Nephron (organoid): ENCODE measurements around the gene AFDN.

Source experiments
- H3K27ac Mint-ChIP-seq, 3 experiments: 2 replicates each; pipeline ENCODE4 v1.8.0; 2020; ENCODE audit warnings: mixed read lengths in 3 of 3, mild to moderate bottlenecking in 2 of 3, moderate library complexity in 1 of 3
- H3K27me3 Mint-ChIP-seq: 2 replicates; pipeline ENCODE4 v1.8.0; 2021; ENCODE audit warnings: low read depth, mild to moderate bottlenecking, moderate library complexity, mixed read lengths
- H3K36me3 Mint-ChIP-seq: 2 replicates; pipeline ENCODE4 v1.8.0; 2020; ENCODE audit warnings: low read depth, mixed read lengths
- H3K4me1 Mint-ChIP-seq: 2 replicates; pipeline ENCODE4 v1.8.0; 2020; ENCODE audit warnings: mixed read lengths
- H3K4me3 Mint-ChIP-seq, 3 experiments: 2 replicates each; pipeline ENCODE4 v1.8.0; 2020; ENCODE audit warnings: mild to moderate bottlenecking in 3 of 3, mixed read lengths in 3 of 3, moderate library complexity in 2 of 3
- H3K9me3 Mint-ChIP-seq: 2 replicates; pipeline ENCODE4 v1.8.0; 2020; ENCODE audit warnings: mixed read lengths
- CTCF ChIP-seq, 3 experiments: fragments of 200-600 bp; sonication (generic); IDR thresholded peaks; one replicate each; pipeline ENCODE4 v1.5.0; 2021; ENCODE audit warnings: antibody characterized with exemption in 3 of 3; ENCODE audit not compliant: unreplicated experiment in 3 of 3

The AFDN gene

GRCh38 chr6:167993831-167994230, 167.1 kb downstream of the AFDN start:
- H3K4me1 Mint-ChIP-seq: peaks cover 11% of the 10 kb centered on the region
- no peaks in the 10 kb centered on the region for H3K27me3 Mint-ChIP-seq
- no peak overlapping the region for H3K27ac Mint-ChIP-seq
- no peak for TF ChIP-seq CTCF (IDR thresholded peaks at IDR 0.05; ENCODE audit: unreplicated experiment in 3 of 3)
- H3K4me3 Mint-ChIP-seq: no peak overlapping the region
- no peaks in the 10 kb centered on the region for H3K36me3 Mint-ChIP-seq
- H3K9me3 Mint-ChIP-seq: no peaks in the 10 kb centered on the region

- no peaks in the 10 kb centered on the region for H3K9me3 Mint-ChIP-seq
- no peak for TF ChIP-seq CTCF (IDR thresholded peaks at IDR 0.05; ENCODE audit: unreplicated experiment in 3 of 3)
- H3K27me3 Mint-ChIP-seq: no peaks in the 10 kb centered on the region
- H3K4me1 Mint-ChIP-seq: peaks cover 11% of the 10 kb centered on the region
- H3K27ac Mint-ChIP-seq: peak overlapping the region in 1 of 3 experiments; percentile 44
- H3K4me3 Mint-ChIP-seq: no peak overlapping the region
- no peaks in the 10 kb centered on the region for H3K36me3 Mint-ChIP-seq
Measured at GRCh38 chr6:167995302-167995701, 168.6 kb downstream of the AFDN start.

DNA sequence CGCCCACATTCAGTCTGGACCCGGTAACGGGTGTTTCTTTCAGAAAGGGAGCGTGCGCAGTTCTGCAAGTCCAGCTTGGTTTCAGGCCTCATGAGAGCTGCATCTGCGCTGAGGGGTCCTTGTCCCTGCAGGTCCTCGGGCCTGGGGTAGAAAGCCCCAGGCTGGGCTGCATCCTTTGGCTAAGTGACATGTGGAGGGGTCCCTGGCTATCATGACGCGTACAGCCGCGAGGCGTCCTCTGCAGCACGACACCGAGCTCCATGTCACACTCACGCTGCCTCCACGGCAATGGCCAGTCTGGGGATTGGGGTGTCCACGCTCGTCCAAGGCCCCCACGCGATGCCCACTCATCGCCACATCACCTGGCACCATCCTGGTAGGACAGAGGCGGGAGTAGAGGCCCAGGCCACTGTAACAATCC, 169.0 kb downstream of the AFDN start:
- Mint-ChIP-seq H3K27me3 (no peaks in the 10 kb centered on the region), H3K4me3 (no peak overlapping the region), H3K4me1 (peaks cover 11% of the 10 kb centered on the region), H3K36me3 (no peaks in the 10 kb centered on the region), H3K27ac (no peak overlapping the region), H3K9me3 (no peaks in the 10 kb centered on the region)
- TF ChIP-seq CTCF (IDR thresholded peaks at IDR 0.05; ENCODE audit: unreplicated experiment in 3 of 3): no peak

DNA sequence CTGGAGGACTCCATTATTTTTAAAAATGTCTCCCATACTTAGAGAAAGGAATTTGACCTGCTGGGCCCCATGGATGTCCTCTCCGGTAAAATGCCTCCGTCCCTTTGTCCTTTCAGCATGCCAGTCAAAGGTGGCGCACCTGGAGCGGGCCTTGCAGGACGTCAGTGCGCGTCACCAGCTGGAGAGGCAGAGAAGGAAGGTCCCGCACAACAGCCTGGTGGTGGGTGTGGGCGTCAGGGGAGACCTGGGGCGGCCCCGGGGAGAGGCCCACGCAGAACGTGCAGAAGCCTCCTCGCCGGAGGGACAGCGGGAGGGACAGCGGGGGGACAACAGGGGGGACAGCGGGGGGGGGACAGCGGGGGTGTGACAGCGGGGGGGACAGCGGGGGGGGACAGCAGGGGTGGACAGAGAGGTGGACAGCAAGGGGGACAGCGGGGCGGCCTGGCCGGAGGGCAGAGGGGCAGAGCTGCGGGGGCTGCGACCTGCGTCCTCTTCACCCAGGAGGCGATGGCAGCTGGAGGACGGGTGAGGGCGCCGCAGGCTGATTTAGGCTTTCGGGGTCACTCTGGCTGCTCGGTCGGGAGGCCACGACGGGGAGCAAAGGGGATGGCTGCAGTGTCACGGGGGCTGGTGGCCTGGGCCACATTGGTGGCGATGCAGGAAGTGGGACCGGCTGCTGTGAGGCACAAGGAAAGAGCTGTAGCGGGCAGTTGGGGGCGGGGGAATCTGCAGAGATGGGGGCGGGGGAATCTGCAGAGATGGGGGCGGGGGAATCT, 169.9 kb downstream of the AFDN start:
- Mint-ChIP-seq H3K4me3 (peak overlapping the region in 1 of 3 experiments; percentile 52), H3K36me3 (no peaks in the 10 kb centered on the region), H3K9me3 (no peaks in the 10 kb centered on the region), H3K27me3 (no peaks in the 10 kb centered on the region), H3K4me1 (peaks cover 11% of the 10 kb centered on the region), H3K27ac (no peak overlapping the region)
- TF ChIP-seq CTCF (IDR thresholded peaks at IDR 0.05; ENCODE audit: unreplicated experiment in 3 of 3): no peak

DNA sequence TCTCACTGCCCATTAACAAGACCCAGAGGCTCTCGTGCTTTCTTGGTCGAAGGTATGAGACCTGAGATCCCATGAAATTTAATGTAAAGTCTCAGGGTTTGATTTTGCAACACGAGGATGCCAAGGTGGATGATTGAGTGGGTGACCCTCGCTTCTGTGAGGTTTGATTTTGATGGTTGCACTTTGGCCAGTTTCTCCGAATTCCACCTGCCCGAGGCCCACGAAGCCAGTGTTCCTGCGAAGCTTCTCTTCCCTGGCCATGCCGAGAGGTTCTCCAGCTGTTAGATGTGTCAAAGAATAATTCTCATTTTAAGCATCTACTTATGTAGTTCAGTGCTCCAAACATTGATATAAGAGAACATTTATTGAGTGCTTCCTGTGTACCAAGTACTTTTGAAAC, 170.9 kb downstream of the AFDN start, which contains the start of gene KIF25:
TSS of gene KIF25 (plus strand) at position 30 of the 400 bp plus-strand sequence. CDS start 31,915 bp downstream, outside the sequence.
- H3K4me3 Mint-ChIP-seq: peak within 1 kb of the TSS; percentile 50 to 52 (median 52)
- H3K27me3 Mint-ChIP-seq: no peaks in the 10 kb centered on the region
- no peaks in the 10 kb centered on the region for H3K36me3 Mint-ChIP-seq
- no peak for TF ChIP-seq CTCF (IDR thresholded peaks at IDR 0.05; ENCODE audit: unreplicated experiment in 3 of 3)
- H3K4me1 Mint-ChIP-seq: peaks cover 11% of the 10 kb centered on the region
- H3K27ac Mint-ChIP-seq: peak within 1 kb of the TSS; percentile 25 to 73 (median 39)
- H3K9me3 Mint-ChIP-seq: no peaks in the 10 kb centered on the region

- H3K27me3 Mint-ChIP-seq: no peaks in the 10 kb centered on the region
- no peak overlapping the region for H3K4me3 Mint-ChIP-seq
- peak overlapping the region; percentile 25 to 73 (median 39) for H3K27ac Mint-ChIP-seq
- peaks cover 11% of the 10 kb centered on the region for H3K4me1 Mint-ChIP-seq
- TF ChIP-seq CTCF (IDR thresholded peaks at IDR 0.05; ENCODE audit: unreplicated experiment in 3 of 3): no peak
- no peaks in the 10 kb centered on the region for H3K36me3 Mint-ChIP-seq
- no peaks in the 10 kb centered on the region for H3K9me3 Mint-ChIP-seq
Measured at GRCh38 chr6:167998215-167998614, 171.5 kb downstream of the AFDN start.
